GOT3 (cell line): Measurements from ENCODE around the gene CSH2.
"Not testable (repeated sequence)": the region's sequence is repeated elsewhere in the genome, so short reads cannot be mapped to it uniquely, and the experiment has no call there.

Source experiments
- DNase-seq: peaks from one replicate; lab custom pipeline; 2025; ENCODE audit warnings: mixed read lengths; lab: John Stamatoyannopoulos, UW

The CSH2 gene

DNA sequence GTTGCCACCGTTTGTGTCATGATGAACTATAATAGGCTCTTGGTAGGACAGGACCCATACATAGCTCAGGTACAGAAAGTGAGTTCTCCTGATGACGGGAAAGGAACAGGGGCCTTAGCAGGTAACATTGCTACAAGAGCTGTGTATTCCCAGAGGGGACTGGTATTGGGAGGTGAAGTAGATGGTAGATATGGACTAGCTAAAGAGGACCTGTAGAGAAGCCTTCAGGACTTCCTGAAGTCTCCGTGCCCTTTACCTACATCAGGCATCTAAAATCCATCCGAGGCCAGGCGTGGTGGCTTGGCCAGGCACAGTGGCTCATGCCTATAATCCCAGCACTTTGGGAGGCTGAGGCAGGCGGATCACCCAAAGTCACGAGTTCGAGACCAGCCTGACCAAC is 18.3 kb downstream of the CSH2 start:
- no peak for DNase-seq

GRCh38 chr17:63854709-63855108 is 18.8 kb downstream of the CSH2 start:
- DNase-seq: no peak

- DNase-seq: no peak
Measured at GRCh38 chr17:63853260-63853659, 20.2 kb downstream of the CSH2 start.

- DNase-seq: no peak
Measured at GRCh38 chr17:63850401-63850800, 23.1 kb downstream of the CSH2 start.

DNA sequence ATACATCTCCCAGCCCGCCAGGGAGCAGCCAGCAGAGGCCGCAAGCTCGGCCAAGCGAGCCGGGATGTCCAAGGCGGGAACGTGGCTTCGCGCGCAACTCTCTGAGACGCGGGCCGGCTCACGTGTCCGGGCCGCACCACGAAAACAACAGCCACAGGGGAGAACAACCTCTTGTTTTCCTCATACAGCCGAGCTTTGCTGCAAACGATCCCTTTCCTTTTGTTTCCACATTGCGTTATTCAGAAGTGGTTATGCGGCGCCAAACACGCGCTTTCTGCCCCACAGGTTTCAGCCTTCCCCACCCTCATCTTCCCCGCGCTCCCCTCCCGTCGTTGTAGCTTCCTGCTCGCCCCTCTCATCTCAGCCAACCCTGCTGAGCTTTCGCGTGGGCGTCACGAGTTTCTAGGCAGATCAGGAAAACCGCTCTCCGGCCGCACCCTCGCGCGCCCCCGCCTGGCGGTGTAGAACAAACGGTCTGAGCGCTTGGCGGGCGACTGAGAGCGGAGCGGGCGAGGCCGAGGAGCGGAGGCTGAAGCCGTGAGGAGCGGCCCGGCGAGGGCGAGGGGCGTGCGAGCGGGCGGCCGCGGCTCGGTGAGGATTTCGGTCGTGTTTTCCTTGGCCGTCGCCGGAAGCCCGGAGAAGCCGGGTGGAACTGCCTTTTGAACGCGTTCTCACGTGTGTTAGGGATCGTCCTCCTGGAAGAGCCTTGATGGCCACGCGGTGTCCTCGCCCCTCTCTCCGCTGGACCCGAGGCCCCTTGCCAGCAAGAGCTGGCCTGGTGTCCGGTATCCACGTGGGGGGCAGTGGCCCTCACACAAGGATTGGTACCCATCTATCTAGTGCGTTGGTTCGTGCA is 24.4 kb downstream of the CSH2 start:
- DNase-seq: peak; percentile 66

- no peak for DNase-seq
Measured at GRCh38 chr17:63847525-63848249, 25.8 kb downstream of the CSH2 start.

GRCh38 chr17:63845509-63845908 is 28.0 kb downstream of the CSH2 start:
- DNase-seq: no peak

DNA sequence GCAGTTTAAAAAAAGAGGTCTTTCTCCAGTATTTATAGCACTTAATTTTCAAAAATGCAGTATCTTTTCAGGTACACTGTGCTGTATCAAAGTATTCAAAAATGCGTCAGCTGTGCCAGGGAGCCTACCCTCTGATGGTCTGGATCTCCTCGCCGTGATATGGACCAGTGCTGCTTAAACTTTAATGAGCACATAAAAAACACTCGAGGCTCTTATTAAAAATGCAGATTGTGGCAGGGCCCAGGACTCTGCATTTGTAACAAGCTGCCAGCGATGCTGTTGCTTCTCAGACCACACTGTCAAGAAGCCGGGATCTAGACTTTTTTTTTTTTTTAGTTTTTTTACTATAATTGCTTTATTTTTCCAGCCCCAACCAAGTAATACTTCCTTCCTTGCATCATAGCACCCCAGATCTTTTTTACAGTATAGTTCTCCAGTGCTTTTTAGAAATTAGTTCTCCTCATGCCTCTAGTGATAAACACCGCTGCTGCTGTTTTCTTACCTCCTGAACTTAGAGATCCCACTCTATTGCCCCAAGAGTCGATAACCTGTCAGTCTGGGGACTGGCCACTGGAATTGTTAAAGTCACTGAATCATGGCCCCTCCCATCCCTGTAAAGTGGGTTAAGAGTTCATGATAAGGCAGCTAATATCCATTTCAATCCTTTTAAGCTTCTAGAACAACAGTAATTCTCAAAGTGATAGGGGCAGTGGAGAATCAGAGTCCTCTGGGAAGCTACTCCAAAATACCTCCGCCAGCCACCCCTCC is 29.4 kb downstream of the CSH2 start:
- no peak for DNase-seq

DNA sequence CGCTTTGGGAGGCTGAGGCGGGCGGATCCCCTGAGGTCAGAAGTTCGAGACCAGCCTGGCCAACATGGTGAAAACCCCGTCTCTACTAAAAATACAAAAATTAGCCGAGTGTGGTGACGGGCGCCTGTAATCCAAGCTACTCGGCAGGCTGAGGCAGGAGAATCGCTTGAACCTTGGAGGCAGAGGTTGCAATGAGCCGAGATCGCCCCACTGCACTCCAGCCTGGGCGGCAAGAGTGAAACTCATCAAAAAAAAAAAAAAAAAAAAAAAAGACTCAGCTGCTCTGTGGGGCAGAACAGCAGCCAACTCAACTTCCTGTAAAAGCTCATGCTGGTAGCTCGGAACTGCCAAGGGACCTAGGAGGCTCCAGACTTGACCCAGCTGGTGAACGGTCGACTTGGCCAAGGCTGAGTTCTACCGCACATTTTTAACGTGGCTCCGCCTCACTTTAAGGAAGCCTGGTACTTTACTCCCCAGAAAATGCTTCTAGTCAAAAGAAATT is 30.0 kb downstream of the CSH2 start:
- DNase-seq: not testable (repeated sequence)

GRCh38 chr17:63842540-63843386 is 30.7 kb downstream of the CSH2 start, which contains the start of gene SMARCD2:
TSS of gene SMARCD2 (minus strand) at chr17:63842685. CDS start at chr17:63842674, 11 bp downstream.
- peak; percentile 96 for DNase-seq

DNA sequence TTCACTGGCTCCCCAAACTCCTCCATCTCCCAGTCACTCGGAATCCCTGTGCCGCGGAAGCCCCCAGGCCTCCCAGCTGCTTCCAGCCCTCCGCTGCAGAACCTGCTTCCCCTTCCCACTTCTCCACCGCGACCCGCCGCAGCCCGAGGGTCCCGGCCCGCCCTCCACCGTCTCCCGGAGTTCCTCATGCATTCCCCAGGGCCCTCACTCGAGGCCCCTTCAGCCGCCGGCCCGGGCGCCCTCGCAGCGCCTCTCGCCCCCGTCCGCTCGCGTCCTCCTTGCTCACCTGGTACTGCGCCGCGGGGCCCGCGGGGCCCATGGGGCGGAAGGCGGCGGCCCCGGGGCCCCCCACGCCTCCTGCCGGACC is 31.3 kb downstream of the CSH2 start:
- DNase-seq: no peak

DNA sequence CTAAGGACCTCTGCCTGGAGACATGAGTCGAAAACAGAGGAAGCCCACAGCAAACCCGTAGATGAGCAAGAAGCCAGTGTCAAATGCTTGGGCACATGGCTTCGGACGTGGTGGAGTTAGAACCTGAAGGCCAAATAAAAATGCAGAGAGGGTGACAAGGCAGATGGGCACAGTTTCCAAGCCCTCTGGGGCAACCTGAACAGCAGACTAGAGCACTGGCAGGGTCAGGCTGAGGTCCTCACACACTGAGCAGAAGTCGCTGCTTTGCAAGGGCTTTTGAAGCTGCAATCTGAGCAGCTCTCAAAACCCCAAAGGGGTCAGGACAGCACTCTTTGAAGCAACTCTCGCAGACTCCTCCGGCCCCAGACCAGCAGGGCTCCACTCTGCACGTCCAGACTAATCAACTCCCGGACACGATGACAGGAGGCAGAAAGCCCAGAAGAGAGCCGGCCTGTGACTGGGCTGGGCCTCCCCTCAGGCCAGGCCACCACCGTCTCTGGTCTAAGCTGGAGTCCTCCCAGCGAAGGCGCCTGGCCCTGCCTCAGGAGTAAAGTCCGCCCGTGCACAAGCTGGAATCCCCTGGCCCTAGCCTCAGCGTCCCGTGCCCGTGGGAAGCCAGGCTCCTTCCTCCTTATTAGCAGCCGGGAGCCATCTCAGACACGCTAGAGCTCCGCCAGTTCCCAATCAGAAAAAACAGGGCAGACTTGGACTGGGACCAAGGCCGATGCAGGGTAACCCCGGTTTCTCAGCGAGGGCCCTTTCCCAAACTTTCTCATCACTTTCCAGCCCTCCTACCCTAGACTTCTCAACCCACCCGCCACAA is 31.9 kb downstream of the CSH2 start:
- no peak for DNase-seq

- DNase-seq: no peak
Measured at GRCh38 chr17:63840591-63841349, 32.7 kb downstream of the CSH2 start.

- no peak for DNase-seq
Measured at GRCh38 chr17:63838631-63839171, 34.8 kb downstream of the CSH2 start.

- no peak for DNase-seq
Measured at GRCh38 chr17:63837962-63838600, 35.4 kb downstream of the CSH2 start.

- no peak for DNase-seq
Measured at GRCh38 chr17:63837480-63837879, 36.0 kb downstream of the CSH2 start.

DNA sequence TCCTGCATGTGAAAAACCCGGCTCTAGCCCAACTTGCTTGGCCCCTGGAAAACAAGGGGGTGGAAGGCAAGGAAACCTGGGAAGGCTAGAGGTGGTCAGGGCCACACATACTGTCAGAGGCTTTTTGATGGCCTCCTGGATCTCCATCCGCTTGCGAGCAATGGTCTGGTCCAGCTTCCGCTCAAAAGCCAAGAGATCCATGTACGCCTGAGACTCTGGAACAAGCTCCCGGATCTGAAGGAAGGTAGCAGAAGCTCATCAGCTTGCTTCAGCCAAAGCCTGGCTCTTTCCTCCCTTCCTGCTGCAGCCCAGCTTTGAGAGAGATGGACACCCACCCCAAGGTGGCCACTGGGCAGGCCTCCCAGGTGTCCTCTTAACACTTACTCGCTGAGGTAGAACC is 36.7 kb downstream of the CSH2 start:
- no peak for DNase-seq

DNA sequence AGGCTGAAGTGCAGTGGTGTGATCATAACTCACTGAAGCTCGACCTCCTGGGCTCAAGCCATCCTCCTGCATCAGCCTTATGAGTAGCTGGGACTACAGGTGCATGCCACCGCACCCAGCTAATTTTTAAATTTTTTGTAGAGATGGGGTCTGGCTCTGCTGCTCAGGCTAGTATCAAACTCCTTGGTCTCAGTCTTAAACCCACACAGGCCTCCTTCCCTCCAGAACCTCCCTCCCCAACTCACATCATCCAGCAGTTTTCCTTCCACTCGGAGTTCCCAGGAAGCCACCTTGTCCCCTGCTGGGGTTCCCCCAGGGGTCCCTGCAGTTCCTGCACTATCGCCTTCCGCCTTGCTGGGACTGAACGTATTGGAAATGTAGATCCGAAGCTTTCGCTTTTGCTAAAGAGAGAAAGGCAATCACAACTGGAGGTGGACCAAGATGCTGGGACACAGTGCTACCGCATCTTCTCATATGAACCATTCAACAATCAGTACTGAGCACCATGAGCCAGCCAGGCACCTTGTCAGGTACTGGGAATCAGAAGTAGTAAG is 38.2 kb downstream of the CSH2 start:
- no peak for DNase-seq
